Activated gamma-delta T cell treated with Interleukin-2 at 50 U/mL for 16 hours (primary cell): ENCODE measurements around the gene MGRN1.

Source experiments
- DNase-seq: peaks from one replicate; pipeline ENCODE4 v3.0.0-alpha.2; 2020

Gene MGRN1

DNA sequence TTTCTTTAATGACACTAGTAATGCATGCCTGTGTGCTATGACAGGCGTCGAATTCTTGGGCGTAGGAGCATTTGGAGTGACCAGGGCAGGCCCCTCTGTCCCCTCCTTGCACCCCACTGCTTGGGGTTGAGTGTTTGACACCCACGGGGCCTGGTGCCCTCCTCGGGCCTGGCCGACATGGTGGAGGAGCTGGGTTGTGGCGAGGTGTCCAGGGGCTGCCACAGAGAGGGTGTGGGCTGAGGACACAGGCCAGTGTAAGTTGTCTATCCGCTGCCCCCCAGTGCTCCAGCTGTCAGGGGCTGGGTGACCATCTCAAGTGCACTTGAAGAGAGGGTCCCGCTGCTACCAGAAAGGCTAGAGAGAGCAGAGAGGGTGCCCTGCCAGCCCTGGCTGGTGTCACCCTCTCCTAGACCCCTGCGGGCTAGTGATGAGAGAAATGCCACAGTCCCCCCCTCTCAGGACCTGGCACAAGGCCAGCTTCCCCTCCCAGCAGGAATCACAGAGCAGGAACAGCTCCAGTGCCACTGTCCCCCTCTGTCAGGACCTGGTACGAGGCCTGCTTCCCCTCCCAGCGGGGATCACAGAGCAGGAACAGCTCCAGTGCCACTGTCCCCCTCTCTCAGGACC lies 30.5 kb downstream of the MGRN1 start:
- DNase-seq: no peak

GRCh38 chr16:4655801-4656200 lies 31.2 kb downstream of the MGRN1 start:
- DNase-seq: no peak

DNA sequence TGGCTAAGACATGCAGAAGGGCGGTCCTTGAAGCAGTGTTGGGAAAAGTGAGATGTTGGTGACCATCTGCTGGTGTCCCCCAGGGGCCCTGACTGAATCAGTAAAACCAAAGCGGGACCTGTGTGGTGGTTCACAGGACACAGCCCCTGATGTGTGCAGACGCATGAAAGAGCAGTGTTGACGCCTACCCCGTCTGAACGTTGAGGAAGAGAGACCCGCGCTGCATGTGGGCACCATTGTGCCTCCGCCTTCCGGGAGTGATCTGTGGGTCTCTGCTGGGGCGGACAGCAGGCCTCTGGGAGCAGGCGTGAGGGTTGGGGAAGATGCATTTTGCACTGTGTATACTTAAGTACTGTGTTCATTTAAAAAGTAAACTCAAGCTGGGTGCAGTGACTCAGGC lies 31.6 kb downstream of the MGRN1 start:
- DNase-seq: no peak

GRCh38 chr16:4656695-4657686 lies 32.4 kb downstream of the MGRN1 start:
- DNase-seq: no peak

- no peak for DNase-seq
Measured at GRCh38 chr16:4659363-4660353, 35.0 kb downstream of the MGRN1 start.

GRCh38 chr16:4660454-4661007 lies 35.9 kb downstream of the MGRN1 start:
- peak; percentile 72 for DNase-seq

GRCh38 chr16:4661661-4662060 lies 37.0 kb downstream of the MGRN1 start:
- DNase-seq: no peak

DNA sequence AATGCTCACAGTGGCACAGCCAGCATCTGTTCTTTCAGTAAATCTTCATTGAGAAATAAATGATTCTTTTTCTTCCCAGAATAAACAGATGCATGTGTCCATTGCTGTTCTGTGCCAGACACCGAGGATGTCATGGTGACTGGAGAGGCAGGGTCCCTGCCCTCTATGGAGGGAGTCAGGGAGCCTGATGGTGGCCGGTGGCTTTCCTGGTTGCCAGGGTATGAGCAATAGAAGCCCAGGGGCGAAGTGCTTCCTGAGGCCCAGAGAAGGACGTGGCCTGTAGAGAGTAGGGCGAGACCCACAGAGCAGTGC lies 38.8 kb downstream of the MGRN1 start:
- no peak for DNase-seq

DNA sequence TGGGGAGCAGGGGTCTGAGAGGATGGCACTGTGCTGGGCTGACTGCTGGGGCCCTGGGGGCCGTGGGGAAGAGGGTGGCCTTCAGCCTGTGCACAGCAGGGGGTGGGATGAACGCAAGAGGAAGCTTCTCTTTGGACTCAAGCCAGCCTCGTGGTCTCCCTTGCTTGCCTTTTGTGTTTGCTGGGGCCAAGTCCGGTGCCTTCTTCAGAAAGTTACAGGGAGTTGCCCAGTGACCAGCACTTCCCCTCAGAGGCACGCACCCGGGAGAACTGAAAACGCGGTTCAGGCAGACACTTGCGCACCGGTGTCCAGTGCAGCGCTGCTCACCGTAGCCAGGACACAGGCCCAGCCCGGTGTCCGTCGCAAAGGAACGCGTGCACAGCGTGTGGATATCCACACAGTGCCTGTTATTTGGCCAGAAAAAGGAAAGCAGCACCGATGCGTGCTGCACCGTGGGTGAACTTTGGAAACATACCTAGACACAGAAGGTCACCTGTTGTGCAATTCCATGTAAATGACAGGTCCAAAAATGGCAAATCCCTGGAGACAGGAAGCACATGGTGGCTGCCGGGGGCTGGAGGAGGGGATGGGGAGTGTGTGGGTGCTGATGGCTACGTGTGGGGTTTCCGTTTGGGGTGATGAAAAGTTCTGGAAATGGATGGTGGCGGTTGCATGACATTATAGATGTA lies 39.3 kb downstream of the MGRN1 start:
- no peak for DNase-seq

- peak; percentile 55 for DNase-seq
Measured at GRCh38 chr16:4664538-4665418, 40.2 kb downstream of the MGRN1 start.

DNA sequence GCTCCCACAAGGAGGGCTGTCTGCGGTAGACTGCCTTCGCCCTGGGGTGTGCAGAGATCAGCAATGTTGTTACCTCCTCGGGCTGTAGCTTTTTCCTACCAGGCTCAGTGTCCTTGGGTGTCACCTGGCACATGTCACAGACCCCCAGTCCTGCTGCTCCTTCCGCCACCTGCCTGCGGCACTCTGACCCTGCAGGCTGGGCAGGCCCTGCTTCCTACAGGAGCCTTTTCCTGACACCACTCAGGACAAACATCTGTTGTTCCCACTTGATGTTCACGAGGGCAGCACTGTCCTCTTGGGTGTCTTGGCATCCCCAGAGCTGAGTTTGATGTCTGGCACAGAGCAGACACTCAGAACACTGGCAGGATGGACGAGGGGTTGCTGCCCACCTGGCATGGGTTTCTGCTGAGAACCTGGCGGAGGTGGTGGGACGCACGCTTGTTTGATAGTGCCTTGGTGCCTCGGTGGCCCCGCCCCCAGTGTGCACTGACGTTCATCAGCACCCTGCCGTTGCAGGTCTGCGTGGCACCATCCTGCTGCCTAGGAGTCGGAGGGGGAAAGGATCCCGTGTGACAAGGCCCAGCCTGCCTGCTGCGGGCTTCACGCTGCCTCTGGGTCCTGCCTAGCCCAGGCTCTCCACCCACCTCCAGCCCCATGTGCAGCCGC lies 42.0 kb downstream of the MGRN1 start:
- no peak for DNase-seq

GRCh38 chr16:4667203-4667963 lies 42.8 kb downstream of the MGRN1 start:
- no peak for DNase-seq

DNA sequence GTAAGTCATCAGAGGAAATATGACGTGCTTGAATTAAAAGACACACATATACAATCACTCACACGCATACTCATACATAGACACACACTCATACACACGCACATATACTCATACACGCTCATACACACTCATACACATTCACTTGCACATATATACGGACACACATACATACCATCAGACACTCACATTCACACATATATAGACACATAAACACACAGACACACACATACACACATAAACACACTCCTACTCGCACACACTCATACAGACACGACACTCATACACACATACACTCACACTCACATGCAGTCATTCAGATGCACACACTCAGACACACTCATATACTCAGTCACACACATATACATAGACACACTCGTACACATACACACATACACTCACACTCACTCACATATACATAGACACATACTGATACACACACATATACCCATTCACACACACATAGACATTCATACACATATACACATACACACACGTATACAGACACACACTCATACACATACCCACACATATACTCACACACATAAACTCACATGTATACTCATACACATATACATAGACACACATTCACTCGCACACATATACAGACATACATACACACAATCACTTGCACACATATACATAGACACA lies 43.8 kb downstream of the MGRN1 start:
- no peak for DNase-seq

DNA sequence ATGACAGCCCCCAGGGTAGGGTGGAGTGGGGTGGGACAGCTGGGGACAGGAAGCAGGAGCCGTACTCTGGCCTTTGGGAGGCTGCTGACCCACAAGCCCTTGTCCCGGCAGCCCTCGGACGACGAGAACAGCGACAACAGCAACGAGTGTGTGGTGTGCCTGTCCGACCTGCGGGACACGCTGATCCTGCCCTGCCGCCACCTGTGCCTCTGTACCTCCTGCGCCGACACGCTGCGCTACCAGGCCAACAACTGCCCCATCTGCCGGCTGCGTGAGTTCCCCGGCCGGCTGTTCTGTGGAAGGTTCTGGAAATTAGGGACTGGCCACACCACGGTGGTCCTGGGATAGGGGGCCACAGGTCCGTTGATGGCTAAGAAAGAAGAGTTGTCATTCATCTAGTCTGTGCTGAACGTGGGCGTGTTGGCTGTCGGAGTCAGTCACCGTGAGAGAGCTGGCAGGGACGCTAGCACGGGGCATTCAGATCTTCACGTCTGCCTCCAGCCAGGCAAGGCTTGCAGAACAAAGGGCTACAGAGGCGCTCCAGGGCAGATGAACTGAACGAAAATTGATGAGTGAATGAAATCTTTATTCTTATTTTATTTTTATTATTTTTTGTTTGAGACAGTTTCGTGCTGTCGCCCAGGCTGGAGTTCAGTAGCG lies 48.9 kb downstream of the MGRN1 start:
- no peak for DNase-seq

DNA sequence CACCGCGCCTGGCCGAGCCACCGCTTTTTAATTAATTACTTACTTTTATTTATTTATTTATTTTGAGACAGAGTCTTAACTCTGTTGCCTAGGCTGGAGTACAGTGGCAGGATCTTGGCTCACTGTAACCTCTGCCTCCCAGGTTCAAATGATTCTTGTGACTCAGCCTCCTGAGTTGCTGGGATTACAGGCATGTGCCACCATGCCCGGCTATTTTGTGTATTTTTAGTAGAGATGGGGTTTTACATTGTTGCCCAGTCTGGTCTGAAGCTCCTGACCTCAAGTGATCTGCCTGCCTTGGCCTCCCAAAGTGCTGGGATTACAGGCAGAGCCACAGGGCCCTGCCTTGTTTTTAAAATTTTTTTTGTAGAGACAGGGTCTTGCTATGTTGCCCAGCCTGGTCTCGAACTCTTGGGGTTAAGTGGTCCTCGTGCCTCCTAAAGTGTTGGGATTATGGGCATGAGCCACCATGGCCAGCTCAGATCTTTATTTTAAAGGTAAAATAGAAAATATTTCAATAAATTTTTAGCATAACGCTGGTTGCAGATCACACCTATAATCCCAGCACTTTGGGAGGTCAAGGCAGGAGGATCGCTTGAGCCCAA lies 50.4 kb downstream of the MGRN1 start:
- no peak for DNase-seq

GRCh38 chr16:4675864-4676786 lies 51.5 kb downstream of the MGRN1 start:
- DNase-seq: peak; percentile 63

DNA sequence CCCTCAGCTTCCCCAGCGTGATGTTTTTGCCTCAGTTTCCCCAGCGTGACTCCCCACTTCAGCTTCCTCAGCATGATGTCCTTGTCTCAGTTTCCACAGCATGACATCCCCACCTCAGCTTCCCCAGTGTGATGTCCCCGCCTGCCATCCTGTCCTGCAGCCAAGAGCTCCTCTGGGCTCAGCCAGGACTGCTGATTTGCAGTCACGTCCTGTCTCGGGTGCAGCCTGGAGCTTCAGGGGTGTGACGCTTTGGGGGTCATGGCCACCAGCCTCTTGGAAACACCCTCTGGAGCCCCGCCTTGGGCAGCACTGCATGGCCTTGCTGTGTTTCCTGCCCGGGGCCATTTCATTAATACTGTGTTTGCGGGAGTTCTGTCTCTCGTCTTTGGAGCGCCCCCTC lies 52.2 kb downstream of the MGRN1 start:
- no peak for DNase-seq
